ENCODE measurements around the gene LRRN2. TPM values are rescaled to one million over a fixed set of nuclear protein-coding genes. Genes with fewer than 3 reads are reported as not detected.
A peak's percentile ranks its signal among the peaks of the same experiment; 100 is the strongest.

The LRRN2 gene
- total and polyA plus RNA-seq, 4 donors = 1.3 to 6.8 TPM; not detected in 2

DNA sequence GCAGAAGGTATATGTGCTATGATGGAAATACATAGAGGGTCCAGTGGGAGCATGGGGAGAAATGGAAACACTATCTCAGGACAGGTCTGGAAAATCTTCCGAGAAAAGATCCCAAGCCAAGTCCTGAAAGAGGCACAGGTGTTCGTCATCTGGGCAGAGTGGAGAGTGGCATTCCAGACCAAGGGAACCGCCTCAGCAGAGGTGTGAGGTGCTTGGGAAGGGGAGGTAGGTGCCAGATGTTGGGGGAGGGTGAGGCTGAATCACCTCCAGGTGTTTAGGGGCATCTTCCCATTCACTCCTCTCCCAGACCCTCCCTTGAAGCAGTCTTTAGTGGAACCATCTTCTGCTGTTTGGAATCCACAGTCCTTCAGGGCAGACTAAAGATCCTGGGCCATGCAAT, 23.5 kb upstream of the LRRN2 start:
- intact Hi-C loops (cut with DNase I) = no loop called here
- Histone ChIP-seq H3K36me3 (ENCODE audit: control insufficient read depth in 1 of 2, insufficient read depth in 2 of 2, low read length in 1 of 2) (no peaks in the 10 kb centered on the region), H3K27ac (ENCODE audit: low read depth in 1 of 2, low read length in 2 of 2) (no peak overlapping the region), H3K4me1 (ENCODE audit: control insufficient read depth in 1 of 2, insufficient read depth in 2 of 2, low read length in 2 of 2) (no peaks in the 10 kb centered on the region), H3K9me3 (ENCODE audit: control insufficient read depth, low read length) (no peaks in the 10 kb centered on the region), H3K27me3 (ENCODE audit: control insufficient read depth in 1 of 2, insufficient read depth in 2 of 2, low read length in 1 of 2) (no peaks in the 10 kb centered on the region), H3K4me3 (ENCODE audit: low read length in 2 of 2) (no peak overlapping the region)
- no peak for ATAC-seq (ENCODE audit: low FRiP score)
- WGBS, 2 donors = 53 to 76% methylated on average over 3 of the region's 3 CpGs
- DNase-seq = peak in 1 of 2 donors; percentile 32

DNA sequence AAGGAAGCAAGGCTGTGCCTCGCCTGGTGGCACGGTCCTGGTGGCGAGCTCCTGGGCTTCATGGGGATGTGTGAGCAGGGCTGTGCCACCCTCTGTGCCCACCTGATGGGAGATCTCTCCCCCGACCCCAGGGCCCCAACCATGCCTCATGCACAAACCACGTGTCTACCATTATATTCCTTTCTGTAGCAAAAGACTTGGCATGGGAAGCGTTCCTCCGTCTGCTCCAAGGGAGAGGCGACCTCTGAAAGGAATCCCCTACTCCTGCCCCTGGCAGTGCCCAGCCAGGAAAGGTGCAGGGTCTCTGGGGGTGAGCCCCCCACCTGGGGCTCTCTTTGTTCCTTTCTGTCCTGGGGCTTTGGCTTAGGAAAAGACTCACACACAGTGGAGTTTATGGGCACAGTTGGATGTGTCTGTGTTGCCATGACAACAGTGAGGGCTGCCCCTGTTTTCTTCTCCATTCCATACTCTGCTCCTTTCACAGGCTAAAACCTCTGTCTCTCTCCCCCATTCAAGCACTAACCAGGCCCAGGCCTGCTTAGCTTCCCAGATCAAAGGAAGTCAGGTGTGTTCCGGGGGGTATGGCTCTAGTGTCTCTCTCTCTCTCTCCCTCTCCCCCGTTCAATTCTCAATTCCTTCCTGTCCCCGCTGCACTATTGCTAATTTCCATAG, 21.4 kb upstream of the LRRN2 start:
- intact Hi-C loops (cut with DNase I) = no loop called here
- DNase-seq = peak in 1 of 2 donors; percentile 30
- H3K4me3 ChIP-seq (ENCODE audit: low read length in 2 of 2) = no peak overlapping the region
- ATAC-seq (ENCODE audit: low FRiP score) = no peak
- H3K27me3 ChIP-seq (ENCODE audit: control insufficient read depth in 1 of 2, insufficient read depth in 2 of 2, low read length in 1 of 2) = no peaks in the 10 kb centered on the region
- H3K36me3 ChIP-seq (ENCODE audit: control insufficient read depth in 1 of 2, insufficient read depth in 2 of 2, low read length in 1 of 2) = no peaks in the 10 kb centered on the region
- no peak overlapping the region for H3K27ac ChIP-seq (ENCODE audit: low read depth in 1 of 2, low read length in 2 of 2)
- H3K4me1 ChIP-seq (ENCODE audit: control insufficient read depth in 1 of 2, insufficient read depth in 2 of 2, low read length in 2 of 2) = no peaks in the 10 kb centered on the region
- WGBS, 2 donors = 33 to 49% methylated on average over 11 of the region's 11 CpGs
- peaks cover under 1% of the 10 kb centered on the region for H3K9me3 ChIP-seq (ENCODE audit: control insufficient read depth, low read length)

DNA sequence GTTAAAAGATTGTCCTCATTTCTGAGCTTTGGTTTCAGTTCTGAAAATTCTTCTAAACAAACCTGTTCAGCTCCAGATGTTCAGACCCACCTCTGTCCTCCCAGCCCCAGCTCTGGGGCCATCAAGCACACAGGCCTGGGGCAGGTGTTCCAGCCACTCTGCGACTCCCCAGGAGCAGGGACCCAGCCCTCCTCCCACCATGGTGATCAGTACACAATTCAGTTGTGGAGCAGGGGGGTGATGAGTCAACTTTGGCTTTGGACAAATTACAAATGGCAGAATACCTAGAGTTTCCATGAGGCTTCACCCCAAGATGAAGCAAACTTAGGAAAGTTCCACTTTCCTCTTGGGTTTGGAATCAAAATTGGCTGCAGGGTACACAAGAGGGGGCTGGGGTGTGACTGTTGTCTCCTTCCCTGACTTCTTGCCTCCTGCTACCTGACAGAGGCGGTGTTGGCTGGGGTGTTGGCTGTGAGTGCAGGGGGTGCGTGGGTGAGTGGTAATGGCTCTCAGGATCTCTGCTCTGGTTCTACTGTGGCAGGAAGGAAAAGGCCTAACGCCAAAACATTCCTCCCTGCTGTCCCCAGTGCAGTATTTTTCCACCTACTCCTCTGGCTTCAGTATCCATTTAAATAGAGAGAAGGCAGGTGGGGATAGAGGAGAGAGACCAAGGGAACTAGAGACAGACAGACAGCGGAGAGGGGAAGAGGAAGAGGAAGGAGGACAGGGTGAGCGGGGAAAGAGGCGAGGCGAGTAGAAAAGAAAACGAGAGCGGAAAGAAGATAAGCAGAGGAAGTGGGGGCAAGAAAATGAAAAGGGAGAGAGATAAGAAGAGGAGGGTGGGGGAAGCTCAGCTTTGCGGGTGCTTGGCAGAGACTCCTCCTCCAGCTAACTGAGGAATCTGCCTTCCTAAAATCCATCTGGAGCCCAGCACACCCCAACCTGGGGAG, 20.6 kb upstream of the LRRN2 start:
- Histone ChIP-seq H3K9me3 (ENCODE audit: control insufficient read depth, low read length) (peaks cover 2% of the 10 kb centered on the region), H3K4me1 (ENCODE audit: control insufficient read depth in 1 of 2, insufficient read depth in 2 of 2, low read length in 2 of 2) (no peaks in the 10 kb centered on the region), H3K4me3 (ENCODE audit: low read length in 2 of 2) (no peak overlapping the region), H3K36me3 (ENCODE audit: control insufficient read depth in 1 of 2, insufficient read depth in 2 of 2, low read length in 1 of 2) (no peaks in the 10 kb centered on the region), H3K27me3 (ENCODE audit: control insufficient read depth in 1 of 2, insufficient read depth in 2 of 2, low read length in 1 of 2) (no peaks in the 10 kb centered on the region), H3K27ac (ENCODE audit: low read depth in 1 of 2, low read length in 2 of 2) (no peak overlapping the region)
- DNase-seq (peak in 1 of 2 donors; percentile 36), ATAC-seq (ENCODE audit: low FRiP score) (no peak)
- WGBS, 2 donors = 38 to 49% methylated on average over 11 of the region's 11 CpGs
- intact Hi-C loops (cut with DNase I) = no loop called here

GRCh38 chr1:204705493-204705811, 19.9 kb upstream of the LRRN2 start:
- WGBS, 2 donors = 73 to 80% methylated on average over 5 of the region's 5 CpGs
- Histone ChIP-seq H3K27ac (ENCODE audit: low read depth in 1 of 2, low read length in 2 of 2) (no peak overlapping the region), H3K4me1 (ENCODE audit: control insufficient read depth in 1 of 2, insufficient read depth in 2 of 2, low read length in 2 of 2) (no peaks in the 10 kb centered on the region), H3K27me3 (ENCODE audit: control insufficient read depth in 1 of 2, insufficient read depth in 2 of 2, low read length in 1 of 2) (no peaks in the 10 kb centered on the region), H3K36me3 (ENCODE audit: control insufficient read depth in 1 of 2, insufficient read depth in 2 of 2, low read length in 1 of 2) (no peaks in the 10 kb centered on the region), H3K4me3 (ENCODE audit: low read length in 2 of 2) (no peak overlapping the region), H3K9me3 (ENCODE audit: control insufficient read depth, low read length) (peaks cover 2% of the 10 kb centered on the region)
- intact Hi-C loops (cut with DNase I) = no loop called here
- DNase-seq = peak in 1 of 2 donors; percentile 14
- no peak for ATAC-seq (ENCODE audit: low FRiP score)

DNA sequence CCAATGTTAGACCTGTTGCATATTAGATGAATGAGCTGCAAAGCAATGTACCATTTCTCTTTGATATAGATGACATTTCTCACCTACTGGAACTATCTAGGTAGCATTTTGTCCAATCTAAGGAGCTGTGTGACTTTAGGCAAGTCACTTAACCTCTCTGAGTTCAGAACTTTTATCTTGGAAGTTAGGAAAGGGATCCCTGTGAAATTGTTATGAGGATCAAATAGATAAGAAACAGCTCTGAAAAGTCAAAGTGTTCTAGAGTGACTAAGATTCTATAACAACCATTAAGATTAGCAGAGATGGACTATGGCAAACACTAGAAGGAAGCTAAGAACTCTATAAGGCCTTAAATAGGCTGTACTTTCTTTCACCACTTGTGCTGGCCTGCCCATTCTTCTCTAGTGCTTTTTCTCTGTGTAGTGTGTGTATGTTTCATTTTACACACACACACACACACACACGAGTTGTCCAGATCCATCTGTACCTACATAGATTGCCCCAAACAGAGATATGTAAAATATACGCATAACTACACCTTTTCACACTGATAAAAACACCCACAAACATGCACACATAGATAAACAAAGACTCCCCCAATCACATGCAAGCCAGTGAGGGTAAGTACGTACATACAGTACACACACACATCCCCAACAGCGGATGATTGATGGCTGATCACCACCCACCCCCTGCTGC, 19.4 kb upstream of the LRRN2 start:
- no peak for ATAC-seq (ENCODE audit: low FRiP score)
- Histone ChIP-seq H3K4me1 (ENCODE audit: control insufficient read depth in 1 of 2, insufficient read depth in 2 of 2, low read length in 2 of 2) (no peaks in the 10 kb centered on the region), H3K9me3 (ENCODE audit: control insufficient read depth, low read length) (peaks cover 2% of the 10 kb centered on the region), H3K4me3 (ENCODE audit: low read length in 2 of 2) (no peak overlapping the region), H3K36me3 (ENCODE audit: control insufficient read depth in 1 of 2, insufficient read depth in 2 of 2, low read length in 1 of 2) (no peaks in the 10 kb centered on the region), H3K27ac (ENCODE audit: low read depth in 1 of 2, low read length in 2 of 2) (no peak overlapping the region), H3K27me3 (ENCODE audit: control insufficient read depth in 1 of 2, insufficient read depth in 2 of 2, low read length in 1 of 2) (no peaks in the 10 kb centered on the region)
- DNase-seq = no peak
- intact Hi-C loops (cut with DNase I) = no loop called here
- 90% methylated on average over 4 of the region's 4 CpGs for WGBS, 2 donors

DNA sequence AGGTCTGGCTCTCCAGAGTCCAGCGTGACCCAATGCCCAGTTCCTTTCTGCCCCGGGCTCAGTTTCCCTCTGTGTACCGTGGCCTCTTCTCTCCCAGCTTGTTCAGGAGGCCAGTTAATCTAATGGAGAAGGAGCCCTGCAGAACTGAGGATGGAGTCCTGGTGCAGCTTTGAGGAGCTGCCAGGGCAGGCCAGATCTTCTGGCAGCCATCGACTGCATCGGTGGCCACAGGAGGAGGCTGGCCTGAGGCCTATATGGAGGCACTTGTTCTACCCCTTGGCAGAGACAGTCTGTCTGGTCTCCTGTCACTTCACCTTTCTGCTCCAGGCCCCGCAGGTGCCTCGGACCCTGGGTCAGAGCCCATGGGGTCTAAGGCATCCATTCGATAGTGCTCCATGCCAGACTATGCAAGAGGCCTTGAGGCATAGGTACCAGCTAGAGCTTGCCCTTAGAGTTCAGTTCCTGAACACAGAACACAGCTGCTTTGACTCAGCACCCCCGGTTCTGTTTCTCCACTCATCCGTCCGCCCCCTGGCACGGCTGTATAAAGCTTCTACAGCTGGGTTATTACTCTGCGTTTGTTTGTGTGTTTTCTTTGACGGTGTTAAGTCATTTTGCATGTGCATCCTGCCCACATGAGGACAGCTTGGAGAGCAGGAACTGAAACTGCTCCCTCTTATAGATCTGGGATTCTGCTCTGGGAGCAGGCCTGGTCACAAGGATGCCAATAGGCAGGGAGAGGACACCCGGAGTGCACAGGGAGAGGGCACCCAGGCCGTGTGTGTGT, 18.5 kb upstream of the LRRN2 start:
- no peaks in the 10 kb centered on the region for H3K36me3 ChIP-seq (ENCODE audit: control insufficient read depth in 1 of 2, insufficient read depth in 2 of 2, low read length in 1 of 2)
- intact Hi-C loops (cut with DNase I) = no loop called here
- no peaks in the 10 kb centered on the region for H3K4me1 ChIP-seq (ENCODE audit: control insufficient read depth in 1 of 2, insufficient read depth in 2 of 2, low read length in 2 of 2)
- 70 to 79% methylated on average over 16 of the region's 16 CpGs for WGBS, 2 donors
- DNase-seq (peak in 1 of 2 donors; percentile 19), ATAC-seq (ENCODE audit: low FRiP score) (no peak)
- no peaks in the 10 kb centered on the region for H3K27me3 ChIP-seq (ENCODE audit: control insufficient read depth in 1 of 2, insufficient read depth in 2 of 2, low read length in 1 of 2)
- no peak overlapping the region for H3K4me3 ChIP-seq (ENCODE audit: low read length in 2 of 2)
- no peak overlapping the region for H3K27ac ChIP-seq (ENCODE audit: low read depth in 1 of 2, low read length in 2 of 2)
- peaks cover 2% of the 10 kb centered on the region for H3K9me3 ChIP-seq (ENCODE audit: control insufficient read depth, low read length)

GRCh38 chr1:204703268-204703664, 17.7 kb upstream of the LRRN2 start:
- intact Hi-C loops (cut with DNase I) = no loop called here
- Histone ChIP-seq H3K27ac (ENCODE audit: low read depth in 1 of 2, low read length in 2 of 2) (no peak overlapping the region), H3K36me3 (ENCODE audit: control insufficient read depth in 1 of 2, insufficient read depth in 2 of 2, low read length in 1 of 2) (no peaks in the 10 kb centered on the region)

GRCh38 chr1:204702552-204703267, 17.2 kb upstream of the LRRN2 start:
- Histone ChIP-seq H3K36me3 (ENCODE audit: control insufficient read depth in 1 of 2, insufficient read depth in 2 of 2, low read length in 1 of 2) (no peaks in the 10 kb centered on the region), H3K27ac (ENCODE audit: low read depth in 1 of 2, low read length in 2 of 2) (no peak overlapping the region), H3K9me3 (ENCODE audit: control insufficient read depth, low read length) (peaks cover 2% of the 10 kb centered on the region), H3K4me3 (ENCODE audit: low read length in 2 of 2) (no peak overlapping the region), H3K4me1 (ENCODE audit: control insufficient read depth in 1 of 2, insufficient read depth in 2 of 2, low read length in 2 of 2) (no peaks in the 10 kb centered on the region), H3K27me3 (ENCODE audit: control insufficient read depth in 1 of 2, insufficient read depth in 2 of 2, low read length in 1 of 2) (no peaks in the 10 kb centered on the region)
- ATAC-seq (ENCODE audit: low FRiP score) = no peak
- WGBS, 2 donors = 61 to 63% methylated on average over 8 of the region's 8 CpGs
- intact Hi-C loops (cut with DNase I) = no loop called here
- peak in 1 of 2 donors; percentile 22 for DNase-seq

More at GRCh38 chr1:204703268-204703664, 17.7 kb upstream of the LRRN2 start:
- peak in 1 of 2 donors; percentile 19 for DNase-seq
- Histone ChIP-seq H3K9me3 (ENCODE audit: control insufficient read depth, low read length) (peaks cover 2% of the 10 kb centered on the region), H3K27me3 (ENCODE audit: control insufficient read depth in 1 of 2, insufficient read depth in 2 of 2, low read length in 1 of 2) (no peaks in the 10 kb centered on the region), H3K4me3 (ENCODE audit: low read length in 2 of 2) (no peak overlapping the region), H3K4me1 (ENCODE audit: control insufficient read depth in 1 of 2, insufficient read depth in 2 of 2, low read length in 2 of 2) (no peaks in the 10 kb centered on the region)
- no peak for ATAC-seq (ENCODE audit: low FRiP score)
- WGBS, 2 donors = 34 to 42% methylated on average over 5 of the region's 5 CpGs

Data from aorta (tissue), 5 donors.